GM23338 (cell line): ENCODE measurements around the gene CASP2. TPM values are rescaled to one million over a fixed set of nuclear protein-coding genes. Genes with fewer than 3 reads are reported as not detected.

Experiments
- ATAC-seq: fragments of 200-7000 bp; cut with Tn5 transposase; 3 replicates; pipeline ENCODE4 v1.9.1; 2020
- DNase-seq: peaks from one replicate; pipeline ENCODE4 v3.0.0-alpha.2; 2015; ENCODE audit warnings: low spot score
- H2AFZ ChIP-seq: fragments of 200-600 bp; sonication (generic); 2 replicates; pipeline ENCODE4 v1.8.0; 2016; ENCODE audit warnings: antibody characterized with exemption, mild to moderate bottlenecking, moderate library complexity
- H3F3A ChIP-seq: fragments of 200-600 bp; sonication (generic); replicated peaks from 2 replicates; pipeline ENCODE4 v1.8.0; 2017; ENCODE audit warnings: antibody characterized with exemption, mixed run types, low read depth
- H3K27ac ChIP-seq: fragments of 200-600 bp; sonication (generic); 2 replicates; pipeline ENCODE4 v1.6.1; 2016; ENCODE audit warnings: low read depth
- H3K27me3 ChIP-seq: fragments of 200-600 bp; sonication (generic); 2 replicates; pipeline ENCODE4 v1.8.0; 2016; ENCODE audit warnings: mild to moderate bottlenecking, mixed run types, moderate library complexity; ENCODE audit not compliant: insufficient read depth
- H3K36me3 ChIP-seq: fragments of 200-600 bp; sonication (generic); 2 replicates; pipeline ENCODE4 v1.8.0; 2016; ENCODE audit warnings: mild to moderate bottlenecking; ENCODE audit not compliant: insufficient read depth
- H3K4me1 ChIP-seq: fragments of 200-600 bp; sonication (generic); 2 replicates; pipeline ENCODE4 v1.8.0; 2016; ENCODE audit warnings: mild to moderate bottlenecking, moderate library complexity; ENCODE audit not compliant: insufficient read depth
- H3K4me2 ChIP-seq: fragments of 200-600 bp; sonication (generic); 2 replicates; pipeline ENCODE4 v1.7.1; 2017; ENCODE audit warnings: mixed run types
- H3K4me3 ChIP-seq: fragments of 200-600 bp; sonication (generic); 2 replicates; pipeline ENCODE4 v1.6.1; 2016; ENCODE audit warnings: mixed run types
- H3K79me2 ChIP-seq: fragments of 200-600 bp; sonication (generic); replicated peaks from 2 replicates; pipeline ENCODE4 v1.8.0; 2017; ENCODE audit warnings: mild to moderate bottlenecking; ENCODE audit not compliant: insufficient read depth
- H3K9me2 ChIP-seq: fragments of 200-600 bp; sonication (generic); 2 replicates; pipeline ENCODE4 v1.8.0; 2017; ENCODE audit not compliant: insufficient read depth
- H4K20me1 ChIP-seq: fragments of 200-600 bp; sonication (generic); replicated peaks from 2 replicates; pipeline ENCODE4 v1.8.0; 2017; ENCODE audit warnings: mild to moderate bottlenecking; ENCODE audit not compliant: insufficient read depth
- H3K27ac Mint-ChIP-seq: 2 replicates; pipeline ENCODE4 v1.8.0; 2020; ENCODE audit warnings: inconsistent platforms, mild to moderate bottlenecking, moderate library complexity, mixed read lengths
- H3K27me3 Mint-ChIP-seq: 3 replicates; pipeline ENCODE4 v1.8.0; 2022; ENCODE audit warnings: low read depth, mild to moderate bottlenecking, moderate library complexity, mixed read lengths, inconsistent platforms; ENCODE audit not compliant: insufficient read depth, poor library complexity
- H3K36me3 Mint-ChIP-seq: 3 replicates; pipeline ENCODE4 v1.8.0; 2021; ENCODE audit warnings: low read depth, mild to moderate bottlenecking, inconsistent platforms, moderate library complexity, mixed read lengths
- H3K4me1 Mint-ChIP-seq: 3 replicates; pipeline ENCODE4 v1.8.0; 2020; ENCODE audit warnings: mild to moderate bottlenecking, inconsistent platforms, mixed read lengths
- H3K4me3 Mint-ChIP-seq: 3 replicates; pipeline ENCODE4 v1.8.0; 2021; ENCODE audit warnings: moderate library complexity, mild to moderate bottlenecking, inconsistent platforms, mixed read lengths
- H3K9me3 Mint-ChIP-seq: 3 replicates; pipeline ENCODE4 v1.8.0; 2020; ENCODE audit warnings: moderate library complexity, mild to moderate bottlenecking, inconsistent platforms, mixed read lengths
- CREB1 ChIP-seq: fragments of 250-450 bp; sonication (Bioruptor Pico); IDR thresholded peaks from 2 replicates; pipeline ENCODE4 v1.5.0; 2020; ENCODE audit warnings: low read depth, mild to moderate bottlenecking, moderate library complexity
- EZH2 ChIP-seq: fragments of 200-600 bp; sonication (generic); IDR thresholded peaks from one replicate; pipeline ENCODE4 v1.8.0; 2017; ENCODE audit warnings: antibody characterized with exemption, mild to moderate bottlenecking, low read depth; ENCODE audit not compliant: unreplicated experiment
- POLR2AphosphoS5 ChIP-seq: IDR thresholded peaks from 2 replicates; pipeline ENCODE4 v1.6.1; 2016; ENCODE audit warnings: antibody characterized with exemption, low read depth
- STAT1 ChIP-seq: IDR thresholded peaks from one replicate; pipeline ENCODE4 v1.6.1; 2016; ENCODE audit warnings: antibody characterized with exemption; ENCODE audit not compliant: unreplicated experiment
- ZNF114 ChIP-seq: fragments of 250-450 bp; sonication (Bioruptor Pico); IDR thresholded peaks from 2 replicates; pipeline ENCODE4 v1.5.0; 2020; ENCODE audit warnings: mild to moderate bottlenecking, moderate library complexity
- ZNF331 ChIP-seq: fragments of 250-450 bp; sonication (Bioruptor Pico); IDR thresholded peaks from 2 replicates; pipeline ENCODE4 v1.5.0; 2020; ENCODE audit warnings: low read depth, mild to moderate bottlenecking, moderate library complexity
- polyA plus RNA-seq: library from polyadenylated mRNA; unstranded; fragments of >200 nt; fragmentation: Nextera tagmentation; extraction: Ambion mirVana; gene quantifications from 2 replicates; pipeline ENCODE4 v1.2.1, GENCODE V29; 2016
- total RNA-seq: library from RNA; depleted of rRNA; stranded (reverse); fragments of >200 nt; shearing (Covaris generic); gene quantifications from 2 replicates; pipeline ENCODE4 v1.2.3, GENCODE V29; 2014
- TF ChIP-seq, protein P1 (sequence below): IDR thresholded peaks from 2 replicates; pipeline ENCODE4 v1.6.1; 2016; ENCODE audit warnings: antibody characterized with exemption
- TF ChIP-seq, protein P2 (sequence below): fragments of 250-450 bp; sonication (Bioruptor Pico); IDR thresholded peaks from 2 replicates; pipeline ENCODE4 v1.5.0; 2020; ENCODE audit warnings: mild to moderate bottlenecking, moderate library complexity
- TF ChIP-seq, protein P3 (sequence below): IDR thresholded peaks from one replicate; pipeline ENCODE4 v1.6.1; 2018; ENCODE audit warnings: antibody characterized with exemption; ENCODE audit not compliant: unreplicated experiment

Gene CASP2
- total and polyA plus RNA-seq, 2 experiments from 2014 or later: 17.7 to 21.8 TPM

DNA sequence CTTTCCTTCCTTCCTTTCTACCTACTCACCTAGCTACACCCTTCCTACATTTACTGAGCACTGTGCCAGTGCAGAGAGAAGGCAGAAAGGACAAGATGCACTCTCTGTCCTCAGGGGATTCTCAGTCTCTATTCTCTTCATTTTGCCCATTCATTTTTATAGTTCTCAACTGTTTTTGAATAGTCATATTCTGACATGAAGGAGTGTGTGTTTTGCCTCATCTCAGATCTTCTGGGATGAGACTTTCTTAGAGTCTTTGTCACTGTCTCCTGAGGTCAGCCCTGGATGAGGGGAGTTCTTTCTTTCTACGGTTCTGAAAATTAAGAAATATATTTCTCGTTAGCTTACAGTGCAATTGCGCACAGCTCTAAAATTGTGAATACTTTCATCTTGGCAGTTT lies 49.1 kb downstream of the CASP2 start:
- Mint-ChIP-seq H3K4me1 (no peaks in the 10 kb centered on the region), H3K4me3 (no peak overlapping the region), H3K27me3 (no peaks in the 10 kb centered on the region), H3K27ac (no peak overlapping the region), H3K36me3 (no peaks in the 10 kb centered on the region), H3K9me3 (no peaks in the 10 kb centered on the region; the same call in 2 of the 3 replicates)
- Histone ChIP-seq H4K20me1 (no peaks in the 10 kb centered on the region), H3K4me1 (no peaks in the 10 kb centered on the region), H3K4me3 (no peak overlapping the region), H3K4me2 (no peak overlapping the region), H2AFZ (peak overlapping the region; percentile 90; the same call in 1 of the 2 replicates), H3F3A (no peaks in the 10 kb centered on the region), H3K36me3 (no peaks in the 10 kb centered on the region), H3K9me2 (peaks cover 6% of the 10 kb centered on the region; the same call in 1 of the 2 replicates), H3K27me3 (no peaks in the 10 kb centered on the region), H3K27ac (no peak overlapping the region), H3K79me2 (no peaks in the 10 kb centered on the region)
- DNase-seq (no peak), ATAC-seq (no peak)
- TF ChIP-seq, protein P1, sequence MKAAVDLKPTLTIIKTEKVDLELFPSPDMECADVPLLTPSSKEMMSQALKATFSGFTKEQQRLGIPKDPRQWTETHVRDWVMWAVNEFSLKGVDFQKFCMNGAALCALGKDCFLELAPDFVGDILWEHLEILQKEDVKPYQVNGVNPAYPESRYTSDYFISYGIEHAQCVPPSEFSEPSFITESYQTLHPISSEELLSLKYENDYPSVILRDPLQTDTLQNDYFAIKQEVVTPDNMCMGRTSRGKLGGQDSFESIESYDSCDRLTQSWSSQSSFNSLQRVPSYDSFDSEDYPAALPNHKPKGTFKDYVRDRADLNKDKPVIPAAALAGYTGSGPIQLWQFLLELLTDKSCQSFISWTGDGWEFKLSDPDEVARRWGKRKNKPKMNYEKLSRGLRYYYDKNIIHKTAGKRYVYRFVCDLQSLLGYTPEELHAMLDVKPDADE: no peak
- TF ChIP-seq, protein P2, sequence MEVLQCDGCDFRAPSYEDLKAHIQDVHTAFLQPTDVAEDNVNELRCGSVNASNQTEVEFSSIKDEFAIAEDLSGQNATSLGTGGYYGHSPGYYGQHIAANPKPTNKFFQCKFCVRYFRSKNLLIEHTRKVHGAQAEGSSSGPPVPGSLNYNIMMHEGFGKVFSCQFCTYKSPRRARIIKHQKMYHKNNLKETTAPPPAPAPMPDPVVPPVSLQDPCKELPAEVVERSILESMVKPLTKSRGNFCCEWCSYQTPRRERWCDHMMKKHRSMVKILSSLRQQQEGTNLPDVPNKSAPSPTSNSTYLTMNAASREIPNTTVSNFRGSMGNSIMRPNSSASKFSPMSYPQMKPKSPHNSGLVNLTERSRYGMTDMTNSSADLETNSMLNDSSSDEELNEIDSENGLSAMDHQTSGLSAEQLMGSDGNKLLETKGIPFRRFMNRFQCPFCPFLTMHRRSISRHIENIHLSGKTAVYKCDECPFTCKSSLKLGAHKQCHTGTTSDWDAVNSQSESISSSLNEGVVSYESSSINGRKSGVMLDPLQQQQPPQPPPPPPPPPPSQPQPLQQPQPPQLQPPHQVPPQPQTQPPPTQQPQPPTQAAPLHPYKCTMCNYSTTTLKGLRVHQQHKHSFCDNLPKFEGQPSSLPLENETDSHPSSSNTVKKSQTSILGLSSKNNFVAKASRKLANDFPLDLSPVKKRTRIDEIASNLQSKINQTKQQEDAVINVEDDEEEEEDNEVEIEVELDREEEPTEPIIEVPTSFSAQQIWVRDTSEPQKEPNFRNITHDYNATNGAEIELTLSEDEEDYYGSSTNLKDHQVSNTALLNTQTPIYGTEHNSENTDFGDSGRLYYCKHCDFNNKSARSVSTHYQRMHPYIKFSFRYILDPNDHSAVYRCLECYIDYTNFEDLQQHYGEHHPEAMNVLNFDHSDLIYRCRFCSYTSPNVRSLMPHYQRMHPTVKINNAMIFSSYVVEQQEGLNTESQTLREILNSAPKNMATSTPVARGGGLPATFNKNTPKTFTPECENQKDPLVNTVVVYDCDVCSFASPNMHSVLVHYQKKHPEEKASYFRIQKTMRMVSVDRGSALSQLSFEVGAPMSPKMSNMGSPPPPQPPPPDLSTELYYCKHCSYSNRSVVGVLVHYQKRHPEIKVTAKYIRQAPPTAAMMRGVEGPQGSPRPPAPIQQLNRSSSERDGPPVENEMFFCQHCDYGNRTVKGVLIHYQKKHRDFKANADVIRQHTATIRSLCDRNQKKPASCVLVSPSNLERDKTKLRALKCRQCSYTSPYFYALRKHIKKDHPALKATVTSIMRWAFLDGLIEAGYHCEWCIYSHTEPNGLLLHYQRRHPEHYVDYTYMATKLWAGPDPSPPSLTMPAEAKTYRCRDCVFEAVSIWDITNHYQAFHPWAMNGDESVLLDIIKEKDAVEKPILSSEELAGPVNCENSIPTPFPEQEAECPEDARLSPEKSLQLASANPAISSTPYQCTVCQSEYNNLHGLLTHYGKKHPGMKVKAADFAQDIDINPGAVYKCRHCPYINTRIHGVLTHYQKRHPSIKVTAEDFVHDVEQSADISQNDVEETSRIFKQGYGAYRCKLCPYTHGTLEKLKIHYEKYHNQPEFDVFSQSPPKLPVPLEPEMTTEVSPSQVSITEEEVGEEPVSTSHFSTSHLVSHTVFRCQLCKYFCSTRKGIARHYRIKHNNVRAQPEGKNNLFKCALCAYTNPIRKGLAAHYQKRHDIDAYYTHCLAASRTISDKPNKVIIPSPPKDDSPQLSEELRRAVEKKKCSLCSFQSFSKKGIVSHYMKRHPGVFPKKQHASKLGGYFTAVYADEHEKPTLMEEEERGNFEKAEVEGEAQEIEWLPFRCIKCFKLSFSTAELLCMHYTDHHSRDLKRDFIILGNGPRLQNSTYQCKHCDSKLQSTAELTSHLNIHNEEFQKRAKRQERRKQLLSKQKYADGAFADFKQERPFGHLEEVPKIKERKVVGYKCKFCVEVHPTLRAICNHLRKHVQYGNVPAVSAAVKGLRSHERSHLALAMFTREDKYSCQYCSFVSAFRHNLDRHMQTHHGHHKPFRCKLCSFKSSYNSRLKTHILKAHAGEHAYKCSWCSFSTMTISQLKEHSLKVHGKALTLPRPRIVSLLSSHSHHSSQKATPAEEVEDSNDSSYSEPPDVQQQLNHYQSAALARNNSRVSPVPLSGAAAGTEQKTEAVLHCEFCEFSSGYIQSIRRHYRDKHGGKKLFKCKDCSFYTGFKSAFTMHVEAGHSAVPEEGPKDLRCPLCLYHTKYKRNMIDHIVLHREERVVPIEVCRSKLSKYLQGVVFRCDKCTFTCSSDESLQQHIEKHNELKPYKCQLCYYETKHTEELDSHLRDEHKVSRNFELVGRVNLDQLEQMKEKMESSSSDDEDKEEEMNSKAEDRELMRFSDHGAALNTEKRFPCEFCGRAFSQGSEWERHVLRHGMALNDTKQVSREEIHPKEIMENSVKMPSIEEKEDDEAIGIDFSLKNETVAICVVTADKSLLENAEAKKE (CRISPR knock-in tag): no peak
- TF ChIP-seq ZNF114 (CRISPR knock-in tag) (no peak), CREB1 (no peak)

DNA sequence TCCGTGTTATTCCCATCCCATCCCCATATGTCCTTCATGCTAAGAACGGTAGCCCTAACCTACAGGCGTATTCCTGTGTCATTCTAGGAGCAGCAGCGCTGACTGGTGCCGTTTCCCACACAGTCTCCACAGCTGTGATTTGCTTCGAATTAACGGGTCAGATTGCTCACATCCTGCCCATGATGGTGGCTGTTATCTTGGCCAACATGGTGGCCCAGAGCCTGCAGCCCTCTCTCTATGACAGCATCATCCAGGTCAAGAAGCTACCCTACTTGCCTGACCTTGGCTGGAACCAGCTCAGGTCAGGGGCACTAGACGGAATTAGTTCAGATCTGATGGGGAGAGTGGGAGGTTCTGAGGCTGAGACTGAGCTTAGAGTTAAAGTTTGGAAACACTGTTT lies 53.7 kb downstream of the CASP2 start:
- Mint-ChIP-seq H3K27me3 (peaks cover 16% of the 10 kb centered on the region), H3K36me3 (peaks cover 2% of the 10 kb centered on the region; the same call in 2 of the 3 replicates), H3K27ac (no peak overlapping the region), H3K9me3 (peaks cover 4% of the 10 kb centered on the region; the same call in 1 of the 3 replicates), H3K4me3 (no peak overlapping the region), H3K4me1 (peaks cover 17% of the 10 kb centered on the region)
- Histone ChIP-seq H3K4me1 (peaks cover 23% of the 10 kb centered on the region), H3K27me3 (no peaks in the 10 kb centered on the region), H4K20me1 (no peaks in the 10 kb centered on the region), H3K4me2 (no peak overlapping the region), H3K9me2 (0 out of 2 replicates have a peak, but pooled peaks cover 2% of the 10 kb centered on the region), H2AFZ (peak overlapping the region; percentile 56; the same call in 1 of the 2 replicates), H3K27ac (no peak overlapping the region), H3K36me3 (no peaks in the 10 kb centered on the region), H3F3A (0 out of 2 replicates have a peak, but pooled peaks cover 8% of the 10 kb centered on the region), H3K79me2 (no peaks in the 10 kb centered on the region), H3K4me3 (no peak overlapping the region)
- TF ChIP-seq ZNF331 (CRISPR knock-in tag) (no peak), ZNF114 (CRISPR knock-in tag) (no peak), STAT1 (no peak), EZH2 (no peak), POLR2AphosphoS5 (no peak)
- TF ChIP-seq, protein P1: no peak
- TF ChIP-seq, protein P3, sequence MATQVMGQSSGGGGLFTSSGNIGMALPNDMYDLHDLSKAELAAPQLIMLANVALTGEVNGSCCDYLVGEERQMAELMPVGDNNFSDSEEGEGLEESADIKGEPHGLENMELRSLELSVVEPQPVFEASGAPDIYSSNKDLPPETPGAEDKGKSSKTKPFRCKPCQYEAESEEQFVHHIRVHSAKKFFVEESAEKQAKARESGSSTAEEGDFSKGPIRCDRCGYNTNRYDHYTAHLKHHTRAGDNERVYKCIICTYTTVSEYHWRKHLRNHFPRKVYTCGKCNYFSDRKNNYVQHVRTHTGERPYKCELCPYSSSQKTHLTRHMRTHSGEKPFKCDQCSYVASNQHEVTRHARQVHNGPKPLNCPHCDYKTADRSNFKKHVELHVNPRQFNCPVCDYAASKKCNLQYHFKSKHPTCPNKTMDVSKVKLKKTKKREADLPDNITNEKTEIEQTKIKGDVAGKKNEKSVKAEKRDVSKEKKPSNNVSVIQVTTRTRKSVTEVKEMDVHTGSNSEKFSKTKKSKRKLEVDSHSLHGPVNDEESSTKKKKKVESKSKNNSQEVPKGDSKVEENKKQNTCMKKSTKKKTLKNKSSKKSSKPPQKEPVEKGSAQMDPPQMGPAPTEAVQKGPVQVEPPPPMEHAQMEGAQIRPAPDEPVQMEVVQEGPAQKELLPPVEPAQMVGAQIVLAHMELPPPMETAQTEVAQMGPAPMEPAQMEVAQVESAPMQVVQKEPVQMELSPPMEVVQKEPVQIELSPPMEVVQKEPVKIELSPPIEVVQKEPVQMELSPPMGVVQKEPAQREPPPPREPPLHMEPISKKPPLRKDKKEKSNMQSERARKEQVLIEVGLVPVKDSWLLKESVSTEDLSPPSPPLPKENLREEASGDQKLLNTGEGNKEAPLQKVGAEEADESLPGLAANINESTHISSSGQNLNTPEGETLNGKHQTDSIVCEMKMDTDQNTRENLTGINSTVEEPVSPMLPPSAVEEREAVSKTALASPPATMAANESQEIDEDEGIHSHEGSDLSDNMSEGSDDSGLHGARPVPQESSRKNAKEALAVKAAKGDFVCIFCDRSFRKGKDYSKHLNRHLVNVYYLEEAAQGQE: no peak
- DNase-seq (no peak), ATAC-seq (no peak)
